ENCODE measurements around the gene PDE4D. TPM values are rescaled to one million over a fixed set of nuclear protein-coding genes. Genes with fewer than 3 reads are reported as not detected.

PDE4D gene
- total RNA-seq, 1 experiment from 2014 or later, result 6.5 TPM

GRCh38 chr5:59674763-59675162, 218.8 kb downstream of the PDE4D start:
- no TSS peak for BruUV-seq (replicated peaks)
- POLR2A ChIA-PET (ENCODE audit: low non-redundant PET), result no interaction called here
- intact Hi-C loops (cut with micrococcal nuclease; ENCODE audit: unreplicated experiment), result loop anchor here (5.0 to 10.0 kb wide), 3 partner anchors 50 to 282 kb away; no protein-coding TSS in a partner anchor

DNA sequence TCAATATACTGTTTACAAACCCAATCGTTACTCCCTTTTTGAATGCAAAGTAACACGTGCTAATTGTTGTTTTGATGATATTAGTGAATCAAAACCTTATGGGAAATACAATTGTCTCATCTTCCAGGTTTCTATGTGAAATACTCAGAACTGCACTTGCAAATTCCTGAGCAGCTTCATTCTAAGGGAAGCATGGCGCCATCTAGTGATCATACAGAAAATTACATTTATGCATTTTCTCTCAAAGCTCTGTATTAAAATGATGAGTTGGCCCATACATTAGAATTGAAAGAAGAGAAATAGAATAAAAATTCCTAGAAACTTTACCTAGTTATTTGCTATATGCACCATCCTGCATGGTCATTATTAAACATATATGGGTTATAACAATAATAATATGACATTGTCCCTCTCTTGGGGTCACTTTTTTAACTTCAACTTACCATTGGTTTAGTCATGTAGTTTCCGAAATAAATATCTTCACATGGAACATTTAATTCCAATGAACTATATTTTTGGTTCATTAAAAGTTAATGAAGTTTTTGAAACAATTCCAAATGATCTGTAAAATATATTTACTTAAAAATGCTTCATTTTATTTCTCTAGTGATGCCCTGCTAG, 220.0 kb downstream of the PDE4D start:
- POLR2A ChIA-PET (ENCODE audit: low non-redundant PET), result no interaction called here

More at GRCh38 chr5:59674763-59675162, 218.8 kb downstream of the PDE4D start:
- no peak for DNase-seq (ENCODE audit: low spot score)
- no peak overlapping the region for H3K27ac ChIP-seq (ENCODE audit: low read depth, low read length, poor library complexity, severe bottlenecking)
- no peaks in the 10 kb centered on the region for H3K27me3 ChIP-seq (replicated peaks; ENCODE audit: insufficient read depth, low read depth, low read length, poor library complexity)
- TF ChIP-seq, protein P1, sequence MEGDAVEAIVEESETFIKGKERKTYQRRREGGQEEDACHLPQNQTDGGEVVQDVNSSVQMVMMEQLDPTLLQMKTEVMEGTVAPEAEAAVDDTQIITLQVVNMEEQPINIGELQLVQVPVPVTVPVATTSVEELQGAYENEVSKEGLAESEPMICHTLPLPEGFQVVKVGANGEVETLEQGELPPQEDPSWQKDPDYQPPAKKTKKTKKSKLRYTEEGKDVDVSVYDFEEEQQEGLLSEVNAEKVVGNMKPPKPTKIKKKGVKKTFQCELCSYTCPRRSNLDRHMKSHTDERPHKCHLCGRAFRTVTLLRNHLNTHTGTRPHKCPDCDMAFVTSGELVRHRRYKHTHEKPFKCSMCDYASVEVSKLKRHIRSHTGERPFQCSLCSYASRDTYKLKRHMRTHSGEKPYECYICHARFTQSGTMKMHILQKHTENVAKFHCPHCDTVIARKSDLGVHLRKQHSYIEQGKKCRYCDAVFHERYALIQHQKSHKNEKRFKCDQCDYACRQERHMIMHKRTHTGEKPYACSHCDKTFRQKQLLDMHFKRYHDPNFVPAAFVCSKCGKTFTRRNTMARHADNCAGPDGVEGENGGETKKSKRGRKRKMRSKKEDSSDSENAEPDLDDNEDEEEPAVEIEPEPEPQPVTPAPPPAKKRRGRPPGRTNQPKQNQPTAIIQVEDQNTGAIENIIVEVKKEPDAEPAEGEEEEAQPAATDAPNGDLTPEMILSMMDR (conservative IDR thresholded peaks at IDR 0.05; ENCODE audit: low read depth, low read length), result no peak
- TF ChIP-seq EZH2 (IDR thresholded peaks at IDR 0.05; ENCODE audit: borderline replicate concordance, low read depth, low read length, poor library complexity, severe bottlenecking), result no peak
- H3K36me3 ChIP-seq (ENCODE audit: insufficient read depth, low read length, poor library complexity, severe bottlenecking), result no peaks in the 10 kb centered on the region
- CTCF ChIA-PET, result no interaction called here
- H3K9me3 ChIP-seq (ENCODE audit: low read depth, low read length, poor library complexity, severe bottlenecking), result no peaks in the 10 kb centered on the region
- no peak overlapping the region for H3K4me3 ChIP-seq (ENCODE audit: low read depth, low read length, poor library complexity, severe bottlenecking)
- H3K4me1 ChIP-seq (ENCODE audit: insufficient read depth, low read length, poor library complexity, severe bottlenecking), result no peaks in the 10 kb centered on the region

GRCh38 chr5:59666440-59667068, 227.0 kb downstream of the PDE4D start:
- no TSS peak for BruUV-seq (replicated peaks)
- ChIA-PET POLR2A (ENCODE audit: low non-redundant PET) (no interaction called here), CTCF (interaction anchor here (0.7 kb wide), 1 partner anchor 460 kb away, joined by 3 read pairs; no protein-coding TSS in a partner anchor)
- intact Hi-C loops (cut with micrococcal nuclease; ENCODE audit: unreplicated experiment), result no loop called here
- no peak for DNase-seq (ENCODE audit: low spot score)
- H3K36me3 ChIP-seq (ENCODE audit: insufficient read depth, low read length, poor library complexity, severe bottlenecking), result no peaks in the 10 kb centered on the region
- TF ChIP-seq, protein P1 (conservative IDR thresholded peaks at IDR 0.05; ENCODE audit: low read depth, low read length), result no peak
- TF ChIP-seq EZH2 (IDR thresholded peaks at IDR 0.05; ENCODE audit: borderline replicate concordance, low read depth, low read length, poor library complexity, severe bottlenecking), result no peak
- no peak overlapping the region for H3K27ac ChIP-seq (ENCODE audit: low read depth, low read length, poor library complexity, severe bottlenecking)
- no peaks in the 10 kb centered on the region for H3K27me3 ChIP-seq (replicated peaks; ENCODE audit: insufficient read depth, low read depth, low read length, poor library complexity)
- no peaks in the 10 kb centered on the region for H3K4me1 ChIP-seq (ENCODE audit: insufficient read depth, low read length, poor library complexity, severe bottlenecking)
- H3K9me3 ChIP-seq (ENCODE audit: low read depth, low read length, poor library complexity, severe bottlenecking), result no peaks in the 10 kb centered on the region
- no peak overlapping the region for H3K4me3 ChIP-seq (ENCODE audit: low read depth, low read length, poor library complexity, severe bottlenecking)

More for the DNA sequence above, 220.0 kb downstream of the PDE4D start:
- TF ChIP-seq, protein P1 (conservative IDR thresholded peaks at IDR 0.05; ENCODE audit: low read depth, low read length), result peak; percentile 85
- TF ChIP-seq EZH2 (IDR thresholded peaks at IDR 0.05; ENCODE audit: borderline replicate concordance, low read depth, low read length, poor library complexity, severe bottlenecking), result no peak
- Histone ChIP-seq H3K4me1 (ENCODE audit: insufficient read depth, low read length, poor library complexity, severe bottlenecking) (no peaks in the 10 kb centered on the region), H3K27ac (ENCODE audit: low read depth, low read length, poor library complexity, severe bottlenecking) (no peak overlapping the region), H3K36me3 (ENCODE audit: insufficient read depth, low read length, poor library complexity, severe bottlenecking) (no peaks in the 10 kb centered on the region), H3K9me3 (ENCODE audit: low read depth, low read length, poor library complexity, severe bottlenecking) (no peaks in the 10 kb centered on the region), H3K27me3 (replicated peaks; ENCODE audit: insufficient read depth, low read depth, low read length, poor library complexity) (no peaks in the 10 kb centered on the region), H3K4me3 (ENCODE audit: low read depth, low read length, poor library complexity, severe bottlenecking) (no peak overlapping the region)
- DNase-seq (ENCODE audit: low spot score), result peak; percentile 66
- CTCF ChIA-PET, result interaction anchor here (0.5 to 1.2 kb wide), 4 partner anchors 119 to 259 kb away, joined by 3 to 12 read pairs (median 3); no protein-coding TSS in a partner anchor
- intact Hi-C loops (cut with micrococcal nuclease; ENCODE audit: unreplicated experiment), result loop anchor here (1.0 to 10.0 kb wide), 5 partner anchors 51 to 485 kb away; no protein-coding TSS in a partner anchor
- BruUV-seq (replicated peaks), result no TSS peak
